ENCODE measurements around the gene OR6C65.
"Not testable (repeated sequence)": the region's sequence is repeated elsewhere in the genome, so short reads cannot be mapped to it uniquely, and the experiment has no call there.

The OR6C65 gene

DNA sequence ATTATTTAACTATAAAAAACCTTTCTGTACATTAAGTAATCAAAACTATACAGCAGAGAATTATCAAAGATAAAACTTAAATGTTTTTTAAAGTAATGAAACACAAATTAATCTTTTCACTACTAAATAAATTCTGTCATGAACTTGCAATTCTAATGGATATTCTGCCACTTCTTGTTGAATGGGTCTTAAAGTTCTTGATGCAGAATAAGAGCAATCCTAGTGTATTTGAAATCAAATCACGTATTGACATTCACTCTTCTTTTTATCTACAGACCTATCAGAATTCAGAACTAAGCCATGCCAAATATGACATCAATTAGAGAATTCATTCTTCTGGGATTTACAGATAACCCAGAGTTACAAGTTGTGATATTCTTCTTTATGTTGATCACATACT, at the start of gene OR6C65:
TSS of gene OR6C65 (plus strand) at position 301 of the 400 bp plus-strand sequence. CDS start at position 301, 0 bp downstream.
- DNase-seq: no peak

DNA sequence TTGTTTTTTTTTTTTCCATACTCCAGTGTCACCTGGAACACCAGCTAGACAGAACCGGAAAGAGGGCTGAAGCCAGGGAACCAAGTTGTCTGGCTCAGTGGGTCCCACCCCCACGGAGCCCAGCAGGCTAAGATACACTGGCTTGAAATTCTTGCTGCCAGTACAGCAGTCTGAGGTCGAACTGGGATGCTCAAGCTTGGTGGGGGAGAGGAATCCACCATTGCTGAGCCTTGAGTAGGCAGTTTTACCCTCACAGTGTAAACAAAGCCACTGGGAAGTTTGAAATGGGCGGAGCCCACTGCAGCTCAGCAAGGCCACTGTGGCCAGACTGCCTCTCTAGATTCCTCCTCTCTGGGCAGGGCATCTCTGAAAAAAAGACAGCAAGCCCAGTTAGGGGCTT, 45.0 kb upstream of the OR6C65 start:
- not testable (repeated sequence) for DNase-seq

DNA sequence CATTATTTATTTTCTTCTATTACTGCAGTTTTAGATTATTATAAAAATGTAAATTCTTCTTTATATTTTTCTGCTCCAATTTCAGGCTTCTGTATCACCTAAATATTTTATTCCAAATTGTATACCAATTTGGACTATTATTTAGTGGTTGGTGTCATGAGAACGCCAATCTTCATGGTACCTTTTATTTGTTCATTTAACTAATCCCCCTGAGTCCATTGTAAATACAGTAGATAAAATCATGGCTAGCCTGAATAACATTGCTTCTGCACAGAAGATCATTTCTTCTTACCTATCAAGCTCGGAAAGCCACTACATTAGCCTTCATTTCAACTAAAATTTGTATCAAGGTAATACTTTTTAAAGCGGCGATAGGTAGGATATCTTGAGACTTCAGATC, 37.7 kb upstream of the OR6C65 start, which contains the start of gene OR6C75:
TSS of gene OR6C75 (plus strand) at position 301 of the 400 bp plus-strand sequence. CDS start 2,136 bp downstream, outside the sequence.
- DNase-seq: no peak

- DNase-seq: no peak
Observed at GRCh38 chr12:55365086-55365485, 35.2 kb upstream of the OR6C65 start.

- no peak for DNase-seq
Observed at GRCh38 chr12:55372521-55372920, 27.8 kb upstream of the OR6C65 start.

DNA sequence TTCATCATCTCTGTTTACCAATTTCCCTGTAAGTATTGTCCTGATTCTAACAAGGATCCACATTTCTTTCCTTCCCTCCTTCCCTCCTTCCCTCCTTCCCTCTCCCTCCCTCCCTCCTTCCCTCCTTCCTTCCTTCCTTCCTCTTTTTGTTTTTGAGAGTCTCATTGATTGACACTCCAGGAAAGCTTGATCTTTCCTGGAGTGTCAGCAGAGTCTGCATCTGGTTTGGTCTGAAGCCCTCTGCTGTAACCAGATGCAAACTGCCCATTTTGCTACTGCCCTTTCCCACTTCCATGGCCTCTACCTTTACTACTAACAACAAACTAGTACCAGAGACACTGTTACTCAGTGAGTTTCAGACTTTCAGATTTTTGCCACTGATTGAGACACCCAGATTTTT, 14.4 kb upstream of the OR6C65 start:
- no peak for DNase-seq

GRCh38 chr12:55392032-55392795, 8.1 kb upstream of the OR6C65 start:
- no peak for DNase-seq

- no peak for DNase-seq
Observed at GRCh38 chr12:55396326-55396725, 4.0 kb upstream of the OR6C65 start.

- DNase-seq: no peak
Observed at GRCh38 chr12:55407866-55408265, 7.5 kb downstream of the OR6C65 start.

- not testable (repeated sequence) for DNase-seq
Observed at GRCh38 chr12:55409133-55409532, 8.8 kb downstream of the OR6C65 start.

DNA sequence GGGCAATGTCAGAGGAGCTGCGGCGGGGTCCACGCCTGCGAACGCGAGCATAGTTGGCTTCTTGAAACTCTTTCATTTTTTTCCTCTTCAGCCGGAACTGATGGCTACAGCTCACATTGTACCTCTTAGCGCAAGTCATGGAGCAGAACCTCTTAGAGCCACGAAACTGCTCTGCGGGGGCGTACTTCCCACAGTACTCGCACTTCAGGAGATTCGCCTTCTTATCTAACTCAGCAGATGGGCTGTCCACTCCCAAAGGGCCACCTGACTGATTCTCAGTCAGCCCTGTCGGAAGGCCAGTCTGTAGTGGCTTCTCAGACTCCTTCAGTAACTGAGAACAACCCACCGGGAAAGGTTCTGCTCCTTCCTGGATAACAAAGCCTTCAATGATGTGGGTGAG, 11.8 kb downstream of the OR6C65 start:
- not testable (repeated sequence) for DNase-seq

DNA sequence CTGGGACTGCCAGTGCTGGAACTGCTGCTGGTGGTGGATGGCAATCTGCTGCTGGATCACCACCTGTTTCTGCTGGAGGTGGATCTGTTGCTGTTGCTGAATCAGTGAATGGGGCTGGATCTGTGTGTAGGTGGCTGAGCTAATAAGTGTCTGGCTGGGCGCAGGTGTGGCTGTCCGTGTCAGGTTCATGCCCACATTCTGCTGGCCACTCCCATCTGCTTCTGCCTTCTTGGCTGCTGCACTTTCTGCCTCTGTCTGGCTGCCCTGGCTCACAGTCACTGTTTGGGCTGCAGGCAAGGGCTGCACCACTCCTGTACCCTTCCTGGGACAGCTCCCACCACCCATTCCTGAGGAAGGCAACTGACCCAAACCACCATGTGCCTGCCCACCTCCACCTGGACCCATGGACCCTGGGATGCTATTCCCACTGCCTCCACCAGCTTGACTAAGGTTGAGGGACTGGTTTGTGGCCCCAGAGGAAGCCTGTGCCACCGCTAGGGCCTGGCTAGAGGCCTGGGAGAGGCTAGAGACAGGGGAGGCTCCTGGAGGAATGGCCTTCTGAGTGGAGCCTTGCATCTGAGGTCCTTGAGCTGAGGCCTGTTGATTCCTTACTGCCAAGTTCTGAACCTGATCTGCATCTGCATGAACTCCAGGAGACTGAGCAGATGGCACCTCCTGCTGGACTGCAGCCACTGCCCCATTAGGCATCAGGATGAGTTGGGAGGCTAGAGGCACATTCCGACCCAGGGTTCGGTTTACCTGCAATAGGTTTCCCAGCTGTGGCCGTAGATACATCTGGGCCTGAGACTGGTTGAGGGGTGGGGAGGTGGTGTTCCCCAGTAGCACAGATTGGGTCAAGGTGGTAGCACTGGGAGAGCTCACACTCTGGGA, 13.4 kb downstream of the OR6C65 start:
- not testable (repeated sequence) for DNase-seq

DNA sequence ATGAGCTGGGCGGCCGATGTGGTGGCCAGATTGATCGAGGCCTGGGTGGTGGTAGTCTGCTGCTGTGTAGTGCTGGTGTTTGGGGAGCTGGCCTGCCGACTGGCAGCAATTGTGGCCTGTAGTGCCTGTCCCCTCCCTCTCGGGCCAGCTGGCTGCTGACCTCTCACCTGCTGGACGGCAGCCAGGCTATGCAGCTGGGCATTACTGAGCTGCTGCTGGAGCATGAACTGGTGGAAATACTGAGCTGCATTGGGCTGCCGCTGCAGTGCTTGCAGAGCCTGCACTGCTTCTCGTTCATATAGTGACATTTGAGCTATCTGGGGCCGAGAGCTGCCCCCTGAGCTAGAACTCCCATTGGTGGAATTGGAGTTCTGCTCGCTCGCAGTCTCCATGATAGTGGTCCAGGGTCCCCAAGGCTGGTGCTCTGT, 14.1 kb downstream of the OR6C65 start:
- DNase-seq: not testable (repeated sequence)

DNA sequence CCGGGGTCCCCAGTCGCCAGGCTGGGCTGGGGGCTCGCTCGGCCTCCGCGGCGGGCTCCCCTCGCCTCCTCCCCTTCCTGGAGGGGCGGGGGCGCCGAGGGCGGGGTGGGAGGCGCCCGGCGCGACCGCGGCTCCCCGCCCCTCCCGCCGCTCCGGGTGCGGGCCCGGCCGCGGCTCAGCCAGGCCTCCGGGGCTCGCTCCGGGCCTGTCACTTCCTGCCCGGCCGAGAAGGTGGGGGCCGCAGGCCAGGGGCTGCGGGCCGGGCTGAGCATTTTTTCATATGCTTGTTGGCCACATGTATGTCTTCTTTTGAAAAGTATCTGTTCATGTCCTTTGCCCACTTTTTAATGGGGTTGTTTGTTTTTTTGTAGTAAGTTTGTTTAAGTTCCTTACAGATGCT, 14.6 kb downstream of the OR6C65 start:
- not testable (repeated sequence) for DNase-seq

- DNase-seq: no peak
Observed at GRCh38 chr12:55416961-55417360, 16.6 kb downstream of the OR6C65 start.

DNA sequence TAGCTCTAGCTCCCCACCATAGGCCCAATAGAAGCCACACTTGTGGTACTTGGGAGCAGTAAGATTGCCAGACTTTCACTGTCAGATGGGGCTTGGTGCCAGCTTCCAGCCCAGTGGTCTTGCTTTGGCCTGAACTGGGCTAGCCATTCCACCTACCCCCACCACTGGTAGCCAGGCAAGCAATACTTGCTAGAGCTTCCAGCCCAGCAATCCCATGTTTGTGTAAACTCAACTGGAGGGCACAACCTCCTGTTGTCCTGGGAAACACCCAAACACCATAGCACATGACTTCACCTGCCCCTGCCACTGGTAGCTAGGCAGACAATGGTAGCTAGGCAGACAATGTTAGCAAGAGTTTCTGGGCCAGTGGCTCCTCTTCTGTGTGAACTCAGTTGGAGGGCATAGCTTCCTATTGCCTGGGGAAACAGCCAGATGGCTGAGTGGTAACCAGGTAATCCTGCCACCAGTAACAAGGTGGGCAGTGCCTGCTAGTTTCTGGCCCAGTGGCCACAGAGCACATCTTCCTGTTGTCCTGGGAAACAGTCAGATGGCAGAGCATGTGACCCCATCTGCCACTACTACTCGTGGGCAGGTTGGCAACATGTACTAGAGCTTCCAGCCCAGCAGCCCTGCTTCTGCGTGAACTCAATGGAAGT, 20.1 kb downstream of the OR6C65 start:
- DNase-seq: no peak

- DNase-seq: no peak
Observed at GRCh38 chr12:55425954-55426353, 25.6 kb downstream of the OR6C65 start, which contains the start of gene OR6C76. Gene OR6C76, plus strand, starts transcription at chr12:55426254. Its CDS starts 0 bp downstream, at chr12:55426254.

GRCh38 chr12:55428331-55429243, 28.3 kb downstream of the OR6C65 start:
- no peak for DNase-seq

- not testable (repeated sequence) for DNase-seq
Observed at GRCh38 chr12:55441233-55441632, 40.9 kb downstream of the OR6C65 start.

- no peak for DNase-seq
Observed at GRCh38 chr12:55443776-55444175, 43.4 kb downstream of the OR6C65 start, which contains the start of gene OR6C2. Gene OR6C2, plus strand, starts transcription at chr12:55444076. Its CDS starts 8,138 bp downstream, at chr12:55452214.

DNA sequence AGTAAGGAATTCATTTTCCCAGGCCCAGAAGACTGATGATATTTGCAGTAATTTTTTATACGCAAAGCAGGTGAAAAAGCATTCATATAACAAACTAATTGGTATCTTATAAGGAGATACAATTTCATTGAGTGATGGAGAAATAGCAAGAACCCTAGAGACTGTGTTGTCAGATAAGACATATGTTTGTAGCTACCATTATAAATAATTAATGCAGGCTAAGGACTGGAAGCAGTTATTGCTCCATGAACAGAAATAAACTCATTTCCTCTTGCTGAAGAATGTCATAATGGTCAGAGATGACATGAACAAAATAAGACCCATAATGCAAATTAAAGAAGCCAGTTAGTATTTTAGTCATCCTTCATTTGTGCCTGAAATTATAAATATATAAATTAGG, 45.0 kb downstream of the OR6C65 start:
- DNase-seq: no peak

DNA sequence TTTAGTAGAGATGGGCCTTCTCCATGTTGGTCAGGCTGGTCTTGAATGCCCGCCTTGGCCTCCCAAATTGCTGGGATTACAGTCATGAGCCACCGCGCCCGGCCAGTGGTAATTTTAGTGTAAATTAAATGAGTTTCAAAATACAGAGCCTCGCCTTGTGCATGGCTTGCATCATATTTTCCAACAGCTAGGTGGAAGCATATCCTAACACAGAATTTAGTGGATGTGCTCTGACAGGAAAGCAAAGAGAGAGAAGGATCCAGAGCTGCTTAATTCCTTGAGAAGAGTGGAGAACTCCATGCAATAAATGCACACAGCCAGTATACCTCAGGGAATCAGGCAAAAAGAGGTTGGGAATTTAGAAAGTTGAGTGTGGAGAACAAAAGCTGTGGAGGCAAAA, 46.0 kb downstream of the OR6C65 start:
- no peak for DNase-seq
